COR-L47 (cell line): ENCODE data around the gene COQ9.
A peak's percentile ranks its signal among the peaks of the same experiment; 100 is the strongest.
"Not testable (repeated sequence)": the region's sequence is repeated elsewhere in the genome, so short reads cannot be mapped to it uniquely, and the experiment has no call there.

ENCODE experiments used
- DNase-seq: peaks from one replicate; lab custom pipeline; 2025; lab: John Stamatoyannopoulos, UW

The COQ9 gene

DNA sequence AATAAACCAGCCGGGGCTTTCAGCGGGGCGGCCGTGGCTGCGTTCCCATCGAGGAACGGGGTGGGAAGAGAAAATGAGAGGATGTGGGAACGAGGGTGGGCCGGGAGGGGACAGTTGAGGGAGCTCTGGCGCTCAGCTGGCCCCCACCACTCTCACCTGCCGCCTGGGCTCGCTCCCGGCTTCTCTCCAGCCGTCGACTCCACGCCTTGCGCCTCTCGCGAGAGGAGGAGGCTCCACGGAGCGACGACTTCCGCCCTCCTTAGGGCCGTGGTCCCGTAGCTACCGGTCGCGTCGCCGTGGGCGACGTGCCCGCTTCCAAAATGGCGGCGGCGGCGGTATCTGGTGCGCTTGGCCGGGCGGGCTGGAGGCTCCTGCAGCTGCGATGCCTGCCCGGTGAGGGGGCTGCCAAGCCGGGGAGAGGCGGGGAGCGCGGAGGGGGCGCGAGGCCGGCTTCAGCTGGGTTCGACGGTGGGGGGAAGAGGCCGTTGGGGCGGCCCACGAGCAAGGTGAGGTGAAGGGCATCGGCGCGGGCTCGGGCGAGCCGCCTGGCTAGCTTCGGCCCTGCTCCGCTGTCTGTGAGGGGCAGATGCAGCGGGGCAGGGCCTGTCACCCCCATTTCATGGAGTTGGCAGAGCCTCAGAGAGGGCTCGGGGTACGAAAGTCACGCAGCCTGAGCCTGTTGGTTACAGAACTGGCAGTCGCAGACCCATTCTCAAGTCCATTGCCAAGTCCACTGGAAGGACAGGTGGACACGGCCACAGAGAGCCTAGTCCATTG lies at the start of gene COQ9, which contains the start of gene CIAPIN1:
Gene COQ9 (plus strand): TSS at position 294 of the 777 bp plus-strand sequence. CDS start 27 bp downstream, at position 321.
Gene CIAPIN1 (minus strand): TSS at position 200 of the 777 bp plus-strand sequence. CDS start 6,457 bp downstream, outside the sequence.
- DNase-seq, result peak; percentile 94

GRCh38 chr16:57397493-57397892 lies 49.8 kb upstream of the COQ9 start:
- not testable (repeated sequence) for DNase-seq

GRCh38 chr16:57401943-57402640 lies 45.2 kb upstream of the COQ9 start:
- DNase-seq, result no peak

GRCh38 chr16:57403965-57404817 lies 43.1 kb upstream of the COQ9 start, which contains the start of gene CCL17:
Gene CCL17, plus strand, starts transcription at chr16:57404767. Its CDS starts 9,166 bp downstream, at chr16:57413933.
- no peak for DNase-seq

- no peak for DNase-seq
These were observed 42.2 kb upstream of the COQ9 start for GRCh38 chr16:57405097-57405496.

DNA sequence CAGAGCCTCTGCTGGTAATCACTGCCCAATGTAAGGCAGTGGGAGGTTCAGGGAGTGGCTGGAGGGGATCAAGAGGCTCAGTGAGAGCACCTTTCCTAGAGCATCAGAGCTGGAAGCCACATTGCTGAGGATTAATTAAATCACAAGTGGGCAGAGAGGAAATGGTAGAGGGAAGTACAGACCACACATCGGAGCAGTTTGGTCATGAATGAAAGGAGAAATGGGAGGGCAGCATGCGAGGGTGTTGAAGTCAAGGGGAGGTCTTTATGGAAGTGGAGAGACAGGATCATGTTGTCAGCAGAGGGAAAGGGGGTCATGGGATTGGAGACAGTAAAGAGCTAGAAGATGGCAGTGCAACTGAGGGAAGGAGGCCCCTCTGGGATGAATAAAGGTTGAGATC lies 40.4 kb upstream of the COQ9 start:
- no peak for DNase-seq

- DNase-seq, result no peak
These were observed 39.5 kb upstream of the COQ9 start for GRCh38 chr16:57407521-57408353.

- DNase-seq, result no peak
These were observed 38.2 kb upstream of the COQ9 start for GRCh38 chr16:57409065-57409464.

DNA sequence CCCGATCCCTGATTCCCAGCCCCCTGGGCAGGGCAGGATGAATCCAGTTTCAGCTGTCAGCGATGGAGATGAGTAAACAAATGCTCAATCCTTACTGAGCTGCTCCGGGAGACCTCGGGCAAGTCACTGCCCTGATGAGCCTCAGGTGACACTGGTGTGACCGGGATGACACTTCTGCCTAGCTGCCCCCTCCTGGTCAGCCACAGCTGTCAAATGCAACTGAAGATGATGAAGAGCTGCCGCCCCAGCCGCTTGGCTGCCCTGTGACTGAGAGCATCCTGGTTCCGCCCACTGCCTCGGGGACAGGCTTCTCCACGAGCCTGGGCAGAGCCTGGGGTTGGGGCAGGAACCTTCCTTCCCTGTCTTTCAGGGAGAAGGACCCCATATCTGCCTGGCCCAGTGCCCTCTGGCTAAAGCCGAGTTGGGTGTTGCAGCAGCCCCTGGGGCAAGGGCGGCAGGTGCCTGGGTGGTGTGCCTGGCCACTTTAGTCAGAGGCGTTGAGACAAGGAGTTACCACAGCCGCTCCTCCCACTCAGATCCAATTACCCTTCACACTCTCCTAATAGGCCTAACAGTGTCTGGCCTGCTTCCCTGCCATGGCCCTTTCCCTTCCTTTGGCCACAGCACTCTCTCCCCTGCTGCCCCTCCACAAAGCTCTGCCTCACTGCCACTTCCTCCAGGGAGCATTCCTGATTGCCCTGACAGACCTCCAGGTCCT lies 37.2 kb upstream of the COQ9 start:
- no peak for DNase-seq

GRCh38 chr16:57411362-57411976 lies 35.8 kb upstream of the COQ9 start:
- DNase-seq, result no peak

GRCh38 chr16:57412584-57412983 lies 34.7 kb upstream of the COQ9 start:
- DNase-seq, result no peak

DNA sequence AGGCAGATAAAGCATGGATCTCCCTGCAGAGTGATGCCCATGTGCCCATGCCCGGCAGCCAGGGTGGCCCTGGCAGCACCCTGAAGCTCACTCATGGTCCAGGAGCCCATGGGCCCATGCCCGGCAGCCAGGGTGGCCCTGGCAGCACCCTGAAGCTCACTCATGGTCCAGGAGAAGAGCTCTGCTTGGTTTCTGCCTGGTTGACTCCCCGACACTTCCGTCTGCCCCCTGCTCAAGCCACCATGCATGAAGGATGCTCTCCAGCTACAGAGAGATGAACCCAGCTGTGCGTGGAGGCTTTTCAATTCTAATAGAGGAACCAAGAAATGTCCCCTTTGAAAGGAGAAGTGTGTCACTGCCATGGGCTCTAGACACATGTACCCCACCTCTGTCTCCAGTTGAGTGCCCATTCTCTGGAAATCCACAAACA lies 34.0 kb upstream of the COQ9 start:
- DNase-seq, result no peak

GRCh38 chr16:57413733-57414132 lies 33.5 kb upstream of the COQ9 start:
- no peak for DNase-seq

DNA sequence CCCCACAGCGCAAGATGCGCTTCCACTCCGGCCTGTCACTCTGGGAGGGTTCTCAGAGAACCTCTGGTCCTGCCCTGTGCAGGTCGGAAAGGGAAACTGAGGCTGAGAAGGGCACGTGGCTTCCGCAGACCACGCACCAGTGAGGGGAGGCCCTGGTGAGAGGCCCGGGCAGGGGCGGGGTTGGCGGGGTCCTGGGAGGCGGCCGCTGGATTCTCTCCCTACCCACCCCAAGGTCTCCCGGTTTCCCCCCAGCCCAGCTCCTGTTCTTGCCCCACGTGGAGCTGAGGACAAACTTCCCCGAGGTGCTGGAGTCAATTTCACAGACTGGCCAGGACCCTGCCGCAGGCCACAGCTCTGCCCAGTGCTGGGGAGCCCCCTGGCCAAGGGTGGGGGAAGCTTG lies 31.2 kb upstream of the COQ9 start:
- no peak for DNase-seq

GRCh38 chr16:57419506-57419905 lies 27.8 kb upstream of the COQ9 start:
- DNase-seq, result no peak

DNA sequence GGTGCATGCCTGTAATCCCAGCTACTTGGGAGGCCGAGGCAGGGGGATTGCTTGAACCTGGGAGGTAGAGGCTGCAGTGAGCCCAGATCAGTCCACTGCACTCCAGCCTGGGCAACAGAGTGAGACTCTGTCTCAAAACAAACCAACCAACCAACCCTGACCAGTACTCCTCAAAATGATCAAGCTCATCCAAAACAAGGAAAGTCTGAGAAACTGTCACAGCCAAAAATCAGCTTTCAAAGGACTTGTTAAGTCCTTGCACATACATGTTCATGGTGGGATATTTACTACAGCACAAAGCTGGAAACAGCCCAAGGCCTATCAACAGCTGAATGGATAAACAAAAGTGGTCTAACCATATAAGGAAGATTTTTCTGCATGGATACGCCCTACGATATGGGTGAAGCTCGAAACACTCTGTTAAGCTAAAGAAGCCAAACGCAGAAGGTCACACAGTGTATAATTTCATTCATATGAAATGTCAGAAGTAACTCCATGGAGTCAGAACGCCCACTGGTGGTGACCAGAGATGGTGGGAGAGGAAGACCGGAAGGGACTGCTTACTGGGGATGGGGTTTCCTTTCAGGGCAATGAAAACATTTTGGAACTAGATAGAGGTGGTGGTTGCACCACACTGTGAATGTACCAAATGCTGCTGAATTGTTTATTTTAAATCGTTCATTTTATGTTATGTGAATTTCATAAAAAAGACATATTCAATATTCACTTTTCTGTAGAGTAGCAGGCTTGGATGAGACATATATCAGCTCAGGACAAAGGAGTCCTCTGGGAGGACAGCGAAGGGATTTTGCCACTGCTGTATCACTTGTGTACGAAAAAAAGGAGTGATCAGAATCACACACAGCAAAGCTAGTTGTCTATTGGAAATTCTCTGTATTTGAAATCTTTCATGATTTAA lies 25.0 kb upstream of the COQ9 start:
- DNase-seq, result peak; percentile 71

GRCh38 chr16:57423152-57423551 lies 24.1 kb upstream of the COQ9 start:
- no peak for DNase-seq

GRCh38 chr16:57424583-57424982 lies 22.7 kb upstream of the COQ9 start:
- DNase-seq, result no peak

DNA sequence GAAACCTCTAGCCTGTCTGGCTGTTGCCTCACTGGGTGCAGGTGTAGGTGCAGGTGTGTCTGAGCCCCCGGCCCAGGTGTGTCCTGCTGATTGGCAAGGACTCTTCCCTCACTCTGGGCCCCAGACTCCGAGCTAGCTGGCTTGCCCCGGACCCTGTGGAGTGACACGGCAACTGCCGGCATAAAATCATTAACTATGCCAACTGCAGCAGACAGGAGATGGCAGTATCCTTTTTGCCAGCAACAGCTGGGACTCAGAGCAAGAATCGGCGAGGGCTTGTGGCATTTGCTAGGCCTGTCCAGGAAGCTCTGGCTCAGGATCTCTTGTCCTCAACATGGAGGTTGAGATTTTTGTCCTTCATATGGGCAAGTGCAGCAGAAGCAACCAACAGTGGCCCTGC lies 20.9 kb upstream of the COQ9 start:
- DNase-seq, result no peak
